HG02852 (cell line): Measurements from ENCODE around the gene RBKS.
"Not testable (repeated sequence)": the region's sequence is repeated elsewhere in the genome, so short reads cannot be mapped to it uniquely, and the experiment has no call there.

ENCODE experiments used
- ATAC-seq: cut with Tn5 transposase; IDR thresholded peaks from one replicate; pipeline ENCODE4 v1.9.1; 2021; ENCODE audit warnings: mild to moderate bottlenecking, moderate library complexity; ENCODE audit not compliant: unreplicated experiment

RBKS gene

GRCh38 chr2:27771202-27771547 lies 119.0 kb downstream of the RBKS start:
- peak; percentile 22 for ATAC-seq

- no peak for ATAC-seq
Observed at GRCh38 chr2:27766287-27766661, 123.9 kb downstream of the RBKS start.

- no peak for ATAC-seq
Observed at GRCh38 chr2:27765621-27766286, 124.4 kb downstream of the RBKS start.

GRCh38 chr2:27764526-27764925 lies 125.7 kb downstream of the RBKS start:
- not testable (repeated sequence) for ATAC-seq

GRCh38 chr2:27763907-27764267 lies 126.3 kb downstream of the RBKS start:
- ATAC-seq: no peak

- no peak for ATAC-seq
Observed at GRCh38 chr2:27762951-27763906, 127.0 kb downstream of the RBKS start.

GRCh38 chr2:27756544-27757498 lies 133.4 kb downstream of the RBKS start:
- no peak for ATAC-seq

GRCh38 chr2:27756091-27756490 lies 134.1 kb downstream of the RBKS start:
- ATAC-seq: no peak

- no peak for ATAC-seq
Observed at GRCh38 chr2:27754831-27755230, 135.4 kb downstream of the RBKS start.

GRCh38 chr2:27754138-27754588 lies 136.0 kb downstream of the RBKS start:
- ATAC-seq: no peak

- no peak for ATAC-seq
Observed at GRCh38 chr2:27752551-27753237, 137.5 kb downstream of the RBKS start.

- no peak for ATAC-seq
Observed at GRCh38 chr2:27751377-27751776, 138.8 kb downstream of the RBKS start.

GRCh38 chr2:27748803-27749554 lies 141.2 kb downstream of the RBKS start:
- ATAC-seq: not testable (repeated sequence)

GRCh38 chr2:27747827-27748352 lies 142.3 kb downstream of the RBKS start:
- ATAC-seq: no peak

- no peak for ATAC-seq
Observed at GRCh38 chr2:27746325-27746724, 143.9 kb downstream of the RBKS start.

- ATAC-seq: not testable (repeated sequence)
Observed at GRCh38 chr2:27745494-27745893, 144.7 kb downstream of the RBKS start.

- ATAC-seq: no peak
Observed at GRCh38 chr2:27742571-27742970, 147.6 kb downstream of the RBKS start.

GRCh38 chr2:27741673-27742072 lies 148.5 kb downstream of the RBKS start:
- no peak for ATAC-seq

GRCh38 chr2:27739058-27739373 lies 151.2 kb downstream of the RBKS start:
- ATAC-seq: no peak
